GM18499 (cell line): ENCODE measurements around the gene ARL13B.
A peak's percentile ranks its signal among the peaks of the same experiment; 100 is the strongest.
"Not testable (repeated sequence)": the region's sequence is repeated elsewhere in the genome, so short reads cannot be mapped to it uniquely, and the experiment has no call there.

Experiments used
- ATAC-seq: cut with Tn5 transposase; IDR thresholded peaks from one replicate; pipeline ENCODE4 v1.9.1; 2021; ENCODE audit warnings: moderate number of reproducible peaks; ENCODE audit not compliant: insufficient read depth, unreplicated experiment

ARL13B gene

GRCh38 chr3:94050546-94050945, 70.6 kb downstream of the ARL13B start:
- no peak for ATAC-seq

- ATAC-seq: no peak
Measured at GRCh38 chr3:94061297-94061696, 81.3 kb downstream of the ARL13B start.

- peak; percentile 93 for ATAC-seq
Measured at GRCh38 chr3:94062513-94063404, 82.8 kb downstream of the ARL13B start, which contains the start of the genes DHFR2 and NSUN3. Gene DHFR2 (minus strand): TSS chr3:94062916. CDS start chr3:94061511, 1,405 bp downstream. Gene NSUN3 (plus strand): TSS chr3:94063061. CDS start chr3:94063127, 66 bp downstream.

GRCh38 chr3:94063496-94064119, 83.7 kb downstream of the ARL13B start:
- no peak for ATAC-seq

DNA sequence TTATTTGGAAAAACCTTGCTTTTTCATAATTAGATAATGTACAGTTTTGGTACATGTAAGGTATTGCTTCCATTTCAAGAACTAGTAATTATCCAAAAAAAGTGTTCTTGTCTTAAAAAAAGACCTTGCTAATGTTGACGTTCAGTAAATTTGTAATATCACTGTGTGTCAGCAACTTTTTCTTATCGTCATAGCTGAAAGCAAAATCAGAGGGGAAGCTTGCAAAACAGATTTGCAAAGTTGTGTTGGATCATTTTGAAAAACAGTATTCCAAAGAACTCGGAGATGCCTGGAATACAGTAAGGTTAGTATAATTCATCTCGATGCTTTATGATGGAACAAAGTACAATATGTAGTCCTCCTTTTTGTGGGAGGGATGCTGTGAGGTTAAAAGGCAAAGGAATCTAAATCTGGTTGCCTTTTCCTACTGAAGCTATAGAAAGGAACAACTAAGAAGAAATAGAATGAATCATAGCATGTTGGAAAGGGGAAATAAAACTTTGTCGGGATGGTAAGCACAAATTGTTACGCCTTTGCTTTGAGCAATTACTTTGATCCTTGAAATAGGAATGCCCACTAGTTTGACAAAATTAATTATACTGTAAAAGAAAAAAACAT, 84.4 kb downstream of the ARL13B start:
- ATAC-seq: no peak

- no peak for ATAC-seq
Measured at GRCh38 chr3:94065122-94065521, 85.2 kb downstream of the ARL13B start.

GRCh38 chr3:94065819-94066480, 86.0 kb downstream of the ARL13B start:
- ATAC-seq: no peak

DNA sequence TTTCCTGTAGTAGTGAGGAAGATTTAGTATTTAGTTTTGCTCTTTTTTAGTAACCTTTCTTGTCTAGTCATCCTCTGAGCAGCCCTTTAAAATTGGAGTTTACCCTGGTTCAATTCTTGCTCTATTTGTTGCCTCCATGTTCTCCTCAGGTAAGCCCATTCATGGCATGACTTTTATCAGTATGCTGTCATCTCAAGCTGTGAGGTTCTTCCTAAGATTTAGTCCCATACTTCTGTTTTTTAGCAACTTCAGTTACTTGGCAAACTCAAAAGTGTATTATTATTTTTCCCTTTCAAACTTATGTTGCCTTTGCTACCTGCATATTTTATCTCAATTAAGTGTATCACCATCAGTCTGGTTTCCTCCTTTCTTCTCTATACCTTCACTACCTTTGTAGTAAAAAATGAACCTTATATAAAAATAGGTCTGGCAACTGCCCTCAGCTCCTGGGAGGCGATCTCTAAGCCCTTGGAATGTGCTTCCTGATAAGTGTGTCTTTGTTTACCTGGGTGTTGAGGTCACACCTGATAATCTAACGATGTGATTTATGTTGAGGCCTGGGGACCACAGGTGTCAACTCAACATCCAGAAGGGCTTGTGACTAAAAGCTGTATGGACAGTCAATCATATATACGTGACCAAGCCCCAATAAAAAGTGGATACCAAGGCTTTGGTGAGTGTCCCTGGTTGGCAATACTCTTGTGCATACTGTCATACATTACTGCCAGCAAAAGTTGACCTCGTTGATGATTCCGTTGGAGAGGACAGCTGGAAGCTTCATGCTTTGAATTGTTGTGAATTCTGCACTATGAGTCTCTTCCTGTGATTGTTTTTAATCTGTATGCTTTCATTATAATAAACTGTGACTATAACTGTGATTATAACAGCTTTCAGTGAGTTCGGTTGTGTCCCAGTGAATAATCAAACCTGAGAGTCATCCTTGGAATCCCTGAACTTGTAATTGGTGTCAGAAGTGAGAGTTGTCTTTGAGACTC, 86.8 kb downstream of the ARL13B start:
- ATAC-seq: no peak

GRCh38 chr3:94069194-94069813, 89.3 kb downstream of the ARL13B start:
- ATAC-seq: no peak

DNA sequence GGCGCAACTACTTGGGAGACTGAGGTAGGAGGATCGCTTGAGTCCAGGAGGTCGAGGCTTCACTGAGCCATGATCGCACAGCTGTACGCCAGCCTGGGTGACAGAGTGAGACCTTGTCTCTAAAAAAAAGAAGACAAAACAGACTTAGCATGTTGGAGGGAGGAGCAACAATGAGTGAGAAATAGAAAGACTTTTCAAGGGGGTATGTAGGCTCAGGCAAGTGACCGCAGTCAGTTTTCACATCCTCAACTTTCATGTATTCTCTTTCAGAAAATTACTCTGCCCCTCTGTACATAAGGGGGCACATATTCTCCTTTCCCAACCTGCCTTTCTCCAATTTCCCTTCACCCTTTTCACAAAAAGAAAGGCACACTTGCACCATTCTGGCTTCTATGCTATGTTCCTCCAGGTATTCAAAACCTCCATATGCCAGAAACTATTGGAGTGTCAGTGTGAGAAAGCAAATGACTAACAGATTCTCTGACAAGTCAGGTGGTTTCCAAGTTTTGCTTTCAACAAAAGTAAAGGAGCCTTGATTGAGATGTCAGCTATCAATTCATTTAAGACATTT, 90.5 kb downstream of the ARL13B start:
- ATAC-seq: peak; percentile 45

- ATAC-seq: peak; percentile 73
Measured at GRCh38 chr3:94071713-94072284, 91.8 kb downstream of the ARL13B start.

GRCh38 chr3:94076055-94076454, 96.1 kb downstream of the ARL13B start:
- no peak for ATAC-seq

DNA sequence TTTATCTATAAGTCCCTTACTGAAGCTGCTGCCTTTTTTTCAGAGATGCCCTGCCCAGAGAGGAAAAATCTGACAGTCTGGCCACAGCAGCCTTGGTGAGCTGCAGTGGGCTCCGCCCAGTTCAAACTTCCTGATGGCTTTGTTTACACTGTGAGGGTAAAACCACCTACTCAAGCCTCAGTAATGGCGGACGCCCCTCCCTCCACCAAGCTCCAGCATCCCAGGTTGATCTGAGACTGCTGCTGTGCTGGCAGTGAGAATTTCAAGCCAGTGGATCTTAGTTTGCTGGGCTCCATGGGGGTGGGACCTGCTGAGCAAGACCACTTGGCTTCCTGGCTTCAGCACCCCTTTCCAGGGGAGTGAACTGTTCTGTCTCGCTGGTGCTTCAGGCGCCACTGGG, 100.6 kb downstream of the ARL13B start:
- not testable (repeated sequence) for ATAC-seq

GRCh38 chr3:94081884-94082283, 101.9 kb downstream of the ARL13B start:
- ATAC-seq: no peak

DNA sequence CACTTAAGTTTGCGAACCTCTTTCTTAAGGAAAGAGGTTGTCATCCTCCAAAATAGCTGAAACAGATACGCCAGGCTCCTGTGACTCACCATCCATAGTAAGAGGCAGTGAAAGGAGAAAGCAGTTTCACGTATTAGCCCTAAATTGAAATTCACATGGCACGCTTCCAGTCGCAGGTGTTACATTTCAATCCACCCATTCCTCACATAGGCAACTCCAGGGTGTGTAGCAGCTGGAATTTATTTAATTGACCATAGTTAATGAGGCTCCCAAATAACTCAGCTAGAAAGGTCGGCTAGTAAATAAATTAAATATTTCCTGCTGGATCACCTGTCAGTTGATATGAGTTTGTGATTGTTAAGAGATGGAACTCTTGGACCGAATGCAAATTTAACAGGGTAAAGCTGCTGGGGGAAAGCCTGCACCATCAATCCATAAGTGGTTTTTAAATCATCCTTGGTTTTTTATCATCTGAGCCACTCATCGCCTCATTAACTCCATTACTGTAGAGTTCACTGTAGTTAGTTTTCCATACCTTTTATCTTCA, 102.5 kb downstream of the ARL13B start:
- ATAC-seq: no peak

- ATAC-seq: peak; percentile 52
Measured at GRCh38 chr3:94083261-94083660, 103.3 kb downstream of the ARL13B start.

DNA sequence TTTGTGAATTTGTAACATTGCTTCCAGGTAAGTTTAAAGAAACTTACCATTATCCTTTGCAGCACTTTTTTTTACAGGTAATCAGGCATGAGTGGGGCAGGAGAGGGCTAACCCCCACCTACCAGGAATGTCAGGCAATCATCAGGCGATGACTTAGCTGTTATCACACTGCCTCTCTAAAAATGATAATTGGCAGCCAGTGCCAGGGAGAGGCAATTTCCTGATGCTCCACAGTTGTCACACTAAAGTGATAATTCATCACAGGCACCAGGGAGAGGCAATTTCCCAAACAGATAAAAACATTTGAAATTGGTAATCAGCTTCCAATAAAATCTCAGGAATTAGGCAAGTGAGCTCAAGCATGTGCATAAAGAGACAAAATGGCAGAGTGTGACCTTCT, 109.2 kb downstream of the ARL13B start:
- no peak for ATAC-seq

DNA sequence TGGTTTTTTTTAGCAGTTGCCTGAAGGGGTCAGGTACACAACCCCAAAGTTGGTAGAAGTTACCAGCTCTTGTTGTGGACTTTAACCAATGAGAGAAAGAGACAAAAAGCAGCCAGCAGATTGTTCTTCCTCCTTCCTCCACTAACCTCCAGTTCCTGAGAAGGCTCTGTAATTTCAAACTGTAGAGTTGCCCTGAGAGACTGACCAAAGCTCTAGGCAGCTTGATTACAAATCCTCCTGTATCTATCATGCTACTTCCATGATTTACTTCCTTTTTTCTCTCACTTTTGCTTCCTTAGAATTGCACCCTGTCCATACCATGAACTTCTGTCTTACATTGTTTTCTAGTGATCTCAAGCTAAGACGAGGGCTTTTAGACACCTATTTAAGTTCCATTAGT, 112.1 kb downstream of the ARL13B start:
- ATAC-seq: no peak
